H9 (cell line): ENCODE results near the gene KCNA3. TPM values are rescaled to one million over a fixed set of nuclear protein-coding genes. Genes with fewer than 3 reads are reported as not detected.

Source experiments
- DNase-seq: peaks from one replicate; pipeline ENCODE4 v3.0.0-alpha.2; 2017
- H2AFZ ChIP-seq: one replicate; pipeline ENCODE4 v1.6.1; 2013; ENCODE audit warnings: mild to moderate bottlenecking, low read length, control low read depth, moderate library complexity
- H2AK5ac ChIP-seq: 2 replicates; pipeline ENCODE4 v1.6.1; 2013; ENCODE audit warnings: low read length, control low read depth, mixed read lengths; ENCODE audit not compliant: insufficient read length
- H2BK120ac ChIP-seq: one replicate; pipeline ENCODE4 v1.6.1; 2013; ENCODE audit warnings: low read depth, mild to moderate bottlenecking, low read length, control low read depth, inconsistent platforms; ENCODE audit not compliant: poor library complexity, severe bottlenecking
- H2BK12ac ChIP-seq: 2 replicates; pipeline ENCODE4 v1.6.1; 2013; ENCODE audit warnings: low read length, control low read depth, mixed read lengths, low read depth; ENCODE audit not compliant: insufficient read length
- H2BK15ac ChIP-seq: 2 replicates; pipeline ENCODE4 v1.6.1; 2013; ENCODE audit warnings: low read depth, low read length, control low read depth
- H2BK20ac ChIP-seq: one replicate; pipeline ENCODE4 v1.6.1; 2013; ENCODE audit warnings: low read depth, mild to moderate bottlenecking, low read length, control low read depth, inconsistent platforms; ENCODE audit not compliant: poor library complexity, severe bottlenecking
- H2BK5ac ChIP-seq: 2 replicates; pipeline ENCODE4 v1.6.1; 2013; ENCODE audit warnings: low read length, control low read depth, mixed read lengths; ENCODE audit not compliant: insufficient read length
- H3K14ac ChIP-seq: 2 replicates; pipeline ENCODE4 v1.6.1; 2013; ENCODE audit warnings: low read length, control low read depth; ENCODE audit not compliant: insufficient read depth
- H3K18ac ChIP-seq: 2 replicates; pipeline ENCODE4 v1.6.1; 2013; ENCODE audit warnings: low read depth, mild to moderate bottlenecking, mixed read lengths, low read length, control low read depth; ENCODE audit not compliant: insufficient read length
- H3K23ac ChIP-seq: 2 replicates; pipeline ENCODE4 v1.6.1; 2013; ENCODE audit warnings: low read length, control low read depth, mixed read lengths, low read depth; ENCODE audit not compliant: insufficient read length
- H3K23me2 ChIP-seq: 2 replicates; pipeline ENCODE4 v1.6.1; 2013; ENCODE audit warnings: low read depth, mild to moderate bottlenecking, mixed read lengths, low read length, control low read depth; ENCODE audit not compliant: insufficient read length, poor library complexity, severe bottlenecking
- H3K27ac ChIP-seq: 2 replicates; pipeline ENCODE4 v1.5.1; 2013; ENCODE audit warnings: low read length, control low read depth, mixed read lengths, low read depth; ENCODE audit not compliant: insufficient read length
- H3K27me3 ChIP-seq: 2 replicates; pipeline ENCODE4 v1.6.1; 2013; ENCODE audit warnings: low read length, control low read depth, inconsistent platforms; ENCODE audit not compliant: insufficient read depth
- H3K4ac ChIP-seq: 2 replicates; pipeline ENCODE4 v1.6.1; 2013; ENCODE audit warnings: low read depth, mild to moderate bottlenecking, control low read depth, inconsistent platforms, low read length, moderate library complexity
- H3K4me1 ChIP-seq: 2 replicates; pipeline ENCODE4 v1.6.1; 2013; ENCODE audit warnings: low read length, control low read depth, inconsistent platforms; ENCODE audit not compliant: insufficient read depth
- H3K4me2 ChIP-seq: 2 replicates; pipeline ENCODE4 v1.6.1; 2013; ENCODE audit warnings: low read length, control low read depth, mixed read lengths; ENCODE audit not compliant: insufficient read length, insufficient read depth
- H3K56ac ChIP-seq: 2 replicates; pipeline ENCODE4 v1.6.1; 2013; ENCODE audit warnings: low read depth, mild to moderate bottlenecking, mixed read lengths, low read length, control low read depth; ENCODE audit not compliant: insufficient read length
- H3K79me1 ChIP-seq: 2 replicates; pipeline ENCODE4 v1.6.1; 2013; ENCODE audit warnings: low read depth, mild to moderate bottlenecking, moderate library complexity, low read length, control low read depth, inconsistent platforms; ENCODE audit not compliant: insufficient read depth, poor library complexity, severe bottlenecking
- H3K79me2 ChIP-seq: 2 replicates; pipeline ENCODE4 v1.6.1; 2013; ENCODE audit warnings: low read length, control low read depth, inconsistent platforms; ENCODE audit not compliant: insufficient read depth
- H3K9ac ChIP-seq: 2 replicates; pipeline ENCODE4 v1.6.1; 2013; ENCODE audit warnings: low read length, control low read depth, mixed read lengths; ENCODE audit not compliant: insufficient read length; ENCODE audit errors: extremely low read depth
- H3K9me3 ChIP-seq: one replicate; pipeline ENCODE4 v1.6.1; 2013; ENCODE audit warnings: low read depth, low read length, inconsistent platforms; ENCODE audit not compliant: control insufficient read depth
- H3T11ph ChIP-seq: one replicate; pipeline ENCODE4 v1.6.1; 2013; ENCODE audit warnings: mild to moderate bottlenecking, low read length, control low read depth, inconsistent platforms
- H4K20me1 ChIP-seq: one replicate; pipeline ENCODE4 v1.6.1; 2013; ENCODE audit not compliant: control insufficient read depth, insufficient read length, insufficient read depth
- H4K5ac ChIP-seq: 2 replicates; pipeline ENCODE4 v1.6.1; 2013; ENCODE audit warnings: low read depth, mild to moderate bottlenecking, mixed read lengths, low read length, control low read depth; ENCODE audit not compliant: insufficient read length
- H4K8ac ChIP-seq: replicated peaks from 2 replicates; pipeline ENCODE4 v1.6.1; 2013; ENCODE audit warnings: low read length, control low read depth, mixed read lengths, low read depth; ENCODE audit not compliant: insufficient read length
- H4K91ac ChIP-seq: 2 replicates; pipeline ENCODE4 v1.6.1; 2013; ENCODE audit warnings: low read depth, mild to moderate bottlenecking, moderate library complexity, mixed read lengths, low read length, control low read depth; ENCODE audit not compliant: insufficient read length
- H3K27ac Mint-ChIP-seq, 3 experiments: 2 replicates in 2 of 3; 3 replicates in 1 of 3; pipeline ENCODE4 v1.8.0; 2020 to 2021; ENCODE audit warnings: mixed read lengths in 3 of 3, mild to moderate bottlenecking in 1 of 3, moderate library complexity in 1 of 3
- H3K27me3 Mint-ChIP-seq: 2 replicates; pipeline ENCODE4 v1.8.0; 2021; ENCODE audit warnings: low read depth, mild to moderate bottlenecking, moderate library complexity, mixed read lengths
- H3K36me3 Mint-ChIP-seq, 3 experiments: 2 replicates in 2 of 3; 3 replicates in 1 of 3; pipeline ENCODE4 v1.8.0; 2020 to 2021; ENCODE audit warnings: low read depth in 3 of 3, mixed read lengths in 3 of 3; ENCODE audit not compliant: insufficient read depth in 1 of 3
- H3K4me1 Mint-ChIP-seq, 2 experiments: 2 replicates each; pipeline ENCODE4 v1.8.0; 2020; ENCODE audit warnings: mixed read lengths in 2 of 2
- H3K4me3 Mint-ChIP-seq, 2 experiments: 2 replicates in 1 of 2; 3 replicates in 1 of 2; pipeline ENCODE4 v1.8.0; 2020 to 2021; ENCODE audit warnings: mild to moderate bottlenecking in 2 of 2, mixed read lengths in 2 of 2, moderate library complexity in 1 of 2
- H3K9me3 Mint-ChIP-seq, 2 experiments: 2 replicates in 1 of 2; 3 replicates in 1 of 2; pipeline ENCODE4 v1.8.0; 2020; ENCODE audit warnings: mild to moderate bottlenecking in 2 of 2, mixed read lengths in 2 of 2, moderate library complexity in 1 of 2
- WGBS: extraction: QIAGEN DNeasy Blood & Tissue Kit; methylation state at CpG from one replicate; pipeline ENCODE4 v1.1.7; 2013; ENCODE audit warnings: missing lambda C conversion rate, low lambda C conversion rate, mixed read lengths; ENCODE audit not compliant: insufficient read length; ENCODE audit errors: extremely low coverage; 5-methylcytosine and 5-hydroxymethylcytosine counted together
- total RNA-seq: library from RNA; stranded (reverse); gene quantifications from 2 replicates; pipeline ENCODE4 v1.2.1, GENCODE V29; 2021
- TF ChIP-seq, protein P1 (sequence below): fragments of 200-600 bp; sonication (generic); conservative IDR thresholded peaks from 3 replicates; pipeline ENCODE4 v1.8.0; 2021; ENCODE audit warnings: antibody characterized with exemption, mild to moderate bottlenecking

Gene KCNA3
- total RNA-seq, 1 experiment from 2014 or later = 0.92 TPM

DNA sequence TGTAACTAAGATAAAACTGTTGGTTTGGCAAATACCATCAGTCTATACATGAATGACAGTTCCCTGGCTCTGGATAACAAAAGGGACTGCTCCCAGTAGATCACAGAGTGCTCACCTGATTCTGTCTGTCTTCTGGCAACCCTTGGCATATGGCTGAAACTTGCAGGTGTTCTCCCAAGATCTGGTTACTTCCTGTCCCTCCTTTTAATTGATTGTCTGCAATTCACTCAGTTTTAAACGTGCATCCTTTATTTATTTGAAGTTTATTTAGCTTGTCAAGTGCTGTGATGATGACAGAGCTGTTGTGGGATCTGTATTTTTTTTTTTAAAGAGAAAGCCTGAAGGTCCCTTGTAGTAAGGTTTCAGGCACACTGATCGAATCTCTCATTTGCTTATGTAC, 3.4 kb downstream of the KCNA3 start:
- H3K27ac Mint-ChIP-seq = no peak overlapping the region
- no peak for DNase-seq
- TF ChIP-seq, protein P1, sequence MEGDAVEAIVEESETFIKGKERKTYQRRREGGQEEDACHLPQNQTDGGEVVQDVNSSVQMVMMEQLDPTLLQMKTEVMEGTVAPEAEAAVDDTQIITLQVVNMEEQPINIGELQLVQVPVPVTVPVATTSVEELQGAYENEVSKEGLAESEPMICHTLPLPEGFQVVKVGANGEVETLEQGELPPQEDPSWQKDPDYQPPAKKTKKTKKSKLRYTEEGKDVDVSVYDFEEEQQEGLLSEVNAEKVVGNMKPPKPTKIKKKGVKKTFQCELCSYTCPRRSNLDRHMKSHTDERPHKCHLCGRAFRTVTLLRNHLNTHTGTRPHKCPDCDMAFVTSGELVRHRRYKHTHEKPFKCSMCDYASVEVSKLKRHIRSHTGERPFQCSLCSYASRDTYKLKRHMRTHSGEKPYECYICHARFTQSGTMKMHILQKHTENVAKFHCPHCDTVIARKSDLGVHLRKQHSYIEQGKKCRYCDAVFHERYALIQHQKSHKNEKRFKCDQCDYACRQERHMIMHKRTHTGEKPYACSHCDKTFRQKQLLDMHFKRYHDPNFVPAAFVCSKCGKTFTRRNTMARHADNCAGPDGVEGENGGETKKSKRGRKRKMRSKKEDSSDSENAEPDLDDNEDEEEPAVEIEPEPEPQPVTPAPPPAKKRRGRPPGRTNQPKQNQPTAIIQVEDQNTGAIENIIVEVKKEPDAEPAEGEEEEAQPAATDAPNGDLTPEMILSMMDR = no peak
- Histone ChIP-seq H2BK120ac (no peak overlapping the region), H2BK15ac (no peak overlapping the region), H3K56ac (no peak overlapping the region), H2AK5ac (no peak overlapping the region), H3K79me1 (no peaks in the 10 kb centered on the region), H4K91ac (no peak overlapping the region), H3K23ac (no peak overlapping the region), H2BK5ac (no peak overlapping the region), H3K9me3 (no peaks in the 10 kb centered on the region), H2BK20ac (no peak overlapping the region), H3K27ac (no peak overlapping the region), H3K9ac (no peak overlapping the region), H4K8ac (no peak overlapping the region), H3K23me2 (peaks cover 14% of the 10 kb centered on the region), H3K4me1 (peaks cover 4% of the 10 kb centered on the region), H2BK12ac (no peak overlapping the region), H2AFZ (no peak overlapping the region), H3K18ac (no peak overlapping the region), H4K5ac (no peak overlapping the region), H3K14ac (no peak overlapping the region), H3T11ph (no peak overlapping the region), H3K4me2 (no peak overlapping the region), H3K79me2 (no peaks in the 10 kb centered on the region), H3K27me3 (peaks cover 26% of the 10 kb centered on the region), H3K4ac (no peak overlapping the region), H4K20me1 (no peaks in the 10 kb centered on the region)
- H3K4me3 Mint-ChIP-seq = no peak overlapping the region
- H3K27me3 Mint-ChIP-seq = peaks cover 63% of the 10 kb centered on the region
- H3K9me3 Mint-ChIP-seq = peaks cover 7 to 9% of the 10 kb centered on the region in 2 experiments
- peaks cover 9 to 13% of the 10 kb centered on the region in 2 experiments for H3K4me1 Mint-ChIP-seq
- WGBS = no CpG with 5 or more reads among the region's 2 CpGs
- H3K36me3 Mint-ChIP-seq = peaks cover 4 to 6% (median 6%) of the 10 kb centered on the region in 3 experiments; a peak in 5 of 7 replicates
